Ovary (tissue), 3 donors: ENCODE data around the gene POLR3B.

Experiments used
- CTCF ChIP-seq, 3 donors: fragments of 450-650 bp in 2 of 3; fragments of 200-600 bp in 1 of 3; IDR thresholded peaks; one replicate each; pipeline versions ENCODE4 v1.5.1 to v1.8.0; 2016 to 2022; ENCODE audit warnings: antibody characterized with exemption in 3 of 3, mild to moderate bottlenecking in 1 of 3
- EP300 ChIP-seq: sonication (generic); formaldehyde crosslinking; IDR thresholded peaks from one replicate; pipeline ENCODE4 v1.6.1; 2017; ENCODE audit warnings: antibody characterized with exemption
- POLR2A ChIP-seq: fragments of 450-650 bp; IDR thresholded peaks from one replicate; pipeline ENCODE4 v1.6.1; 2017; ENCODE audit warnings: antibody characterized with exemption, mild to moderate bottlenecking, moderate library complexity
- donor health status: DM: no; HTN: no; CAD: no.

- TF ChIP-seq CTCF (IDR thresholded peaks at IDR 0.05) (no peak), EP300 (no peak), POLR2A (no peak)
These were observed 88.4 kb downstream of the POLR3B start for GRCh38 chr12:106445959-106446358.
